HepG2 (cell line): Measurements from ENCODE around the gene CSKMT. TPM values are rescaled to one million over a fixed set of nuclear protein-coding genes. Genes with fewer than 3 reads are reported as not detected.

ENCODE experiments used
- ARID2 ChIP-seq: sonication (generic); formaldehyde crosslinking; IDR thresholded peaks from 2 replicates; pipeline ENCODE4 v1.8.1; 2022; ENCODE audit warnings: mild to moderate bottlenecking, missing genetic modification reagents, borderline replicate concordance
- ETV6 ChIP-seq: sonication (generic); formaldehyde crosslinking; conservative IDR thresholded peaks from 2 replicates; pipeline ENCODE4 v1.4.0; 2020; ENCODE audit warnings: missing genetic modification reagents
- IRF2 ChIP-seq: IDR thresholded peaks from 2 replicates; pipeline ENCODE4 v1.6.1; 2018; ENCODE audit warnings: missing genetic modification reagents, missing compliant biosample characterization
- KDM5B ChIP-seq: sonication (generic); formaldehyde crosslinking; IDR thresholded peaks from 2 replicates; pipeline ENCODE4 v1.4.0; 2020; ENCODE audit warnings: missing genetic modification reagents, mild to moderate bottlenecking, borderline replicate concordance
- KMT2A ChIP-seq: sonication (generic); formaldehyde crosslinking; IDR thresholded peaks from 2 replicates; pipeline ENCODE4 v1.4.0; 2020; ENCODE audit warnings: missing genetic modification reagents
- MIER3 ChIP-seq: IDR thresholded peaks from 2 replicates; pipeline ENCODE4 v1.6.1; 2016; ENCODE audit warnings: missing compliant biosample characterization, borderline replicate concordance
- MXD4 ChIP-seq: IDR thresholded peaks from 2 replicates; pipeline ENCODE4 v1.6.1; 2016; ENCODE audit warnings: mild to moderate bottlenecking, missing biosample characterization, missing genetic modification reagents
- NFIC ChIP-seq: IDR thresholded peaks from 2 replicates; pipeline ENCODE4 v1.6.1; 2012; ENCODE audit warnings: mild to moderate bottlenecking, low read length, inconsistent platforms
- PHF5A ChIP-seq: IDR thresholded peaks from one replicate; pipeline ENCODE4 v1.6.1; 2018; ENCODE audit warnings: low read depth, missing genetic modification reagents; ENCODE audit not compliant: unreplicated experiment
- POGZ ChIP-seq: sonication (generic); formaldehyde crosslinking; IDR thresholded peaks from 2 replicates; pipeline ENCODE4 v1.4.0; 2020; ENCODE audit warnings: mild to moderate bottlenecking, missing genetic modification reagents
- SAP130 ChIP-seq: IDR thresholded peaks from 2 replicates; pipeline ENCODE4 v1.6.1; 2016; ENCODE audit warnings: low read depth
- SP2 ChIP-seq: sonication (generic); formaldehyde crosslinking; IDR thresholded peaks from 2 replicates; pipeline ENCODE4 v1.5.1; 2020; ENCODE audit warnings: mild to moderate bottlenecking, missing genetic modification reagents
- TRIM22 ChIP-seq: fragments of 450-650 bp; IDR thresholded peaks from 2 replicates; pipeline ENCODE4 v1.6.1; 2017
- XRCC5 ChIP-seq: fragments of 200-400 bp; formaldehyde crosslinking; optimal IDR thresholded peaks from 2 replicates; pipeline ENCODE3; 2017; ENCODE audit warnings: mild to moderate bottlenecking, low read length
- ZBTB20 ChIP-seq: sonication (generic); formaldehyde crosslinking; IDR thresholded peaks from 2 replicates; pipeline ENCODE4 v1.8.1; 2023; ENCODE audit warnings: missing genetic modification reagents, low read depth, mild to moderate bottlenecking, borderline replicate concordance
- ZBTB3 ChIP-seq: sonication (generic); formaldehyde crosslinking; IDR thresholded peaks from 2 replicates; pipeline ENCODE4 v1.4.0; 2020; ENCODE audit warnings: low read depth, mild to moderate bottlenecking, moderate library complexity, missing genetic modification reagents, borderline replicate concordance
- ZFP91 ChIP-seq: sonication (generic); formaldehyde crosslinking; IDR thresholded peaks from 2 replicates; pipeline ENCODE4 v1.9.0; 2022; ENCODE audit warnings: missing genetic modification reagents, mild to moderate bottlenecking, borderline replicate concordance
- ZFX ChIP-seq: sonication (generic); formaldehyde crosslinking; IDR thresholded peaks from 2 replicates; pipeline ENCODE4 v1.4.0; 2020; ENCODE audit warnings: mild to moderate bottlenecking, low read depth, missing genetic modification reagents, moderate library complexity
- ZHX1 ChIP-seq: sonication (generic); formaldehyde crosslinking; IDR thresholded peaks from 2 replicates; pipeline ENCODE4 v1.8.1; 2022; ENCODE audit warnings: low read depth, mild to moderate bottlenecking, missing genetic modification reagents
- ZNF563 ChIP-seq: sonication (generic); formaldehyde crosslinking; IDR thresholded peaks from 2 replicates; pipeline ENCODE4 v1.8.0; 2022; ENCODE audit warnings: mild to moderate bottlenecking, moderate library complexity, missing genetic modification reagents
- ZNF580 ChIP-seq: IDR thresholded peaks from 2 replicates; pipeline ENCODE4 v1.6.1; 2016; ENCODE audit warnings: low read depth, borderline replicate concordance
- ZNF670 ChIP-seq: sonication (generic); formaldehyde crosslinking; IDR thresholded peaks from 2 replicates; pipeline ENCODE4 v1.8.0; 2022; ENCODE audit warnings: mild to moderate bottlenecking, missing genetic modification reagents, borderline replicate concordance
- ZNF792 ChIP-seq: IDR thresholded peaks from 2 replicates; pipeline ENCODE4 v1.6.1; 2016
- polyA plus RNA-seq, 8 experiments: library from polyadenylated mRNA; depleted of rRNA in 3 of 8; stranded (reverse) in 7 of 8; unstranded in 1 of 8; fragments of >200 nt; fragmentation: Illumina TruSeq in 4 of 8; extraction: Trizol in 4 of 8; gene quantifications; 2 replicates each; pipeline versions ENCODE4 v1.2.1 to v1.2.3, GENCODE V29; 2011 to 2016; ENCODE audit warnings: low read depth in 4 of 8, missing spikeins in 1 of 8, mixed read lengths in 1 of 8; ENCODE audit not compliant: insufficient read depth in 1 of 8
- total RNA-seq, 5 experiments: library from RNA; depleted of rRNA; stranded (reverse); fragments of >200 nt; fragmentation: Illumina TruSeq; extraction: Trizol; gene quantifications; 2 replicates each; pipeline ENCODE4 v1.2.3, GENCODE V29; 2016; ENCODE audit warnings: low read depth in 1 of 5

Gene CSKMT
- total and polyA plus RNA-seq, 2 of the 13 experiments (the other 11 are each of a cell fraction or from before 2014, with no cell fraction given) = 7.6 to 31.8 TPM

GRCh38 chr11:62678770-62679696 lies 13.9 kb downstream of the CSKMT start, which contains the start of gene UBXN1 (continued):
- TF ChIP-seq SAP130 (CRISPR knock-in tag) (peak; percentile 96), ZBTB20 (CRISPR knock-in tag) (0 out of 2 replicates have a peak, but pooled peaks have one; percentile 36), ZNF580 (CRISPR knock-in tag) (0 out of 2 replicates have a peak, but pooled peaks have one; percentile 44), PHF5A (peak; percentile 60), ZFP91 (CRISPR knock-in tag) (peak; percentile 85; the same call in 1 of the 2 replicates), KMT2A (CRISPR knock-in tag) (peak; percentile 95), ZNF792 (CRISPR knock-in tag) (0 out of 2 replicates have a peak, but pooled peaks have one; percentile 47), ZNF670 (CRISPR knock-in tag) (no peak), ETV6 (peak; percentile 90; the same call in 1 of the 2 replicates), XRCC5 (peak; percentile 70), MIER3 (CRISPR knock-in tag) (peak; percentile 51; the same call in 1 of the 2 replicates), ZFX (peak; percentile 65), KDM5B (peak; percentile 82), ZNF563 (CRISPR knock-in tag) (peak; percentile 45; the same call in 1 of the 2 replicates), ARID2 (CRISPR knock-in tag) (peak; percentile 54; the same call in 1 of the 2 replicates), SP2 (CRISPR knock-in tag) (peak; percentile 49; the same call in 1 of the 2 replicates), POGZ (CRISPR knock-in tag) (peak; percentile 65; the same call in 1 of the 2 replicates), TRIM22 (no peak), NFIC (peak; percentile 38; the same call in 1 of the 2 replicates), MXD4 (CRISPR knock-in tag) (peak; percentile 42; the same call in 1 of the 2 replicates), ZHX1 (CRISPR knock-in tag) (no peak), ZBTB3 (CRISPR knock-in tag) (peak; percentile 34; the same call in 1 of the 2 replicates), IRF2 (peak; percentile 76)
